EL (cell line): ENCODE results near the gene YBX1.
A peak's percentile ranks its signal among the peaks of the same experiment; 100 is the strongest.
"Not testable (repeated sequence)": the region's sequence is repeated elsewhere in the genome, so short reads cannot be mapped to it uniquely, and the experiment has no call there.

Experiments
- DNase-seq: peaks from one replicate; pipeline ENCODE4 v3.0.0-alpha.2; 2016

Gene YBX1

GRCh38 chr1:42681741-42682483 is at the start of gene YBX1:
TSS of gene YBX1 (plus strand) at chr1:42682418. CDS start at chr1:42682566, 148 bp downstream.
- peak; percentile 99 for DNase-seq

GRCh38 chr1:42639116-42639515 is 43.1 kb upstream of the YBX1 start:
- DNase-seq = no peak

GRCh38 chr1:42646056-42646455 is 36.2 kb upstream of the YBX1 start:
- peak; percentile 4 for DNase-seq

- no peak for DNase-seq
Observed at GRCh38 chr1:42657201-42657600, 25.0 kb upstream of the YBX1 start.

GRCh38 chr1:42657981-42658876 is 24.0 kb upstream of the YBX1 start, which contains the start of gene PPIH:
TSS of gene PPIH (plus strand) at chr1:42658423. CDS start at chr1:42658447, 24 bp downstream.
- DNase-seq = peak; percentile 93

GRCh38 chr1:42658877-42659337 is 23.3 kb upstream of the YBX1 start:
- DNase-seq = peak; percentile 13

- DNase-seq = no peak
Observed at GRCh38 chr1:42660907-42661500, 21.2 kb upstream of the YBX1 start.

- DNase-seq = no peak
Observed at GRCh38 chr1:42669936-42670335, 12.3 kb upstream of the YBX1 start.

GRCh38 chr1:42670425-42670824 is 11.8 kb upstream of the YBX1 start:
- DNase-seq = no peak

- no peak for DNase-seq
Observed at GRCh38 chr1:42674214-42674613, 8.0 kb upstream of the YBX1 start.

GRCh38 chr1:42674682-42675081 is 7.5 kb upstream of the YBX1 start:
- no peak for DNase-seq

GRCh38 chr1:42675467-42675866 is 6.8 kb upstream of the YBX1 start:
- DNase-seq = no peak

GRCh38 chr1:42676534-42677087 is 5.6 kb upstream of the YBX1 start:
- no peak for DNase-seq

- DNase-seq = peak; percentile 10
Observed at GRCh38 chr1:42679364-42679983, 2.7 kb upstream of the YBX1 start.

- DNase-seq = no peak
Observed at GRCh38 chr1:42680055-42680454, 2.2 kb upstream of the YBX1 start.

- peak; percentile 19 for DNase-seq
Observed at GRCh38 chr1:42680921-42681683, 1.1 kb upstream of the YBX1 start.

GRCh38 chr1:42682484-42682738 is 193 bp downstream of the YBX1 start:
- not testable (repeated sequence) for DNase-seq

- DNase-seq = peak; percentile 63
Observed at GRCh38 chr1:42682739-42683531, 717 bp downstream of the YBX1 start.

GRCh38 chr1:42684139-42684538 is 1.9 kb downstream of the YBX1 start:
- DNase-seq = peak; percentile 43

GRCh38 chr1:42686418-42686817 is 4.2 kb downstream of the YBX1 start:
- no peak for DNase-seq

GRCh38 chr1:42689912-42690311 is 7.7 kb downstream of the YBX1 start:
- no peak for DNase-seq
